GM10847 (cell line): ENCODE results near the gene OLFML3.

ENCODE experiments used
- POLR2A ChIP-seq: IDR thresholded peaks from 2 replicates; pipeline ENCODE4 v1.6.1; 2011; ENCODE audit not compliant: insufficient read length; ENCODE audit errors: extremely low read depth

Gene OLFML3, protein sequence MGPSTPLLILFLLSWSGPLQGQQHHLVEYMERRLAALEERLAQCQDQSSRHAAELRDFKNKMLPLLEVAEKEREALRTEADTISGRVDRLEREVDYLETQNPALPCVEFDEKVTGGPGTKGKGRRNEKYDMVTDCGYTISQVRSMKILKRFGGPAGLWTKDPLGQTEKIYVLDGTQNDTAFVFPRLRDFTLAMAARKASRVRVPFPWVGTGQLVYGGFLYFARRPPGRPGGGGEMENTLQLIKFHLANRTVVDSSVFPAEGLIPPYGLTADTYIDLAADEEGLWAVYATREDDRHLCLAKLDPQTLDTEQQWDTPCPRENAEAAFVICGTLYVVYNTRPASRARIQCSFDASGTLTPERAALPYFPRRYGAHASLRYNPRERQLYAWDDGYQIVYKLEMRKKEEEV

DNA sequence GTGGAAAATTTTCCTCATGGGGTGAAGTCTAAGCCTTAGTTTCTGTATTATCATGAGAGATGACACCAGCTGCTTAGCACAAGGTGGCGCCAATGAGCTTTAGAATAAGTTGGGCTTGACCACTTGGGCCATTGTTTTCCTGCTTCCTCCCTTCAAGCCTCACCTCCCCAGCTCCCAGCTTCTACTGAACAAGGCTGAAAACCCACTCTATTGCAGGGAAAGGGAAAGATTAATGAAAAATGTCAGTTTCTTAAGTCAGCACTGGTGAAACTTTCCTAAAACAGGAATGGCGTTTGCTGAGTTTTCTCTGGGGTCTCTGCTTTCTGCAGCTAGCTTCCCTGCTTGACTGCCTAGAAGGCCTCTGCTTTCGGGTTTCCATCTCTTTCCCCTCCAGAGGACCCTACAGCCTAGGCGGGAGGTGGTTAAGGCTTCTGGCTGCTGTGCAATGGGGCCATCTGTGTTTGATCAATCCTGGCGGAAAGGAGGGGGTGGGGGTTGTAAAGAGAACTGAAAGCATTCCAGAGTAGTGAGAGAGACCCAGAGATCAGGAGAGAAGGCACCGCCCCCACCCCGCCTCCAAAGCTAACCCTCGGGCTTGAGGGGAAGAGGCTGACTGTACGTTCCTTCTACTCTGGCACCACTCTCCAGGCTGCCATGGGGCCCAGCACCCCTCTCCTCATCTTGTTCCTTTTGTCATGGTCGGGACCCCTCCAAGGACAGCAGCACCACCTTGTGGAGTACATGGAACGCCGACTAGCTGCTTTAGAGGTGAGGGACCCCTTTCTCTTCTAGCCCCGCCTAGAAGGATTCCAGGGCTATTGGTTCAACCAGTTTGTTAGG lies at the start of gene OLFML3:
TSS of gene OLFML3 (plus strand) at position 612 of the 840 bp plus-strand sequence. CDS start at position 655, 43 bp downstream.
- no peak for TF ChIP-seq POLR2A

DNA sequence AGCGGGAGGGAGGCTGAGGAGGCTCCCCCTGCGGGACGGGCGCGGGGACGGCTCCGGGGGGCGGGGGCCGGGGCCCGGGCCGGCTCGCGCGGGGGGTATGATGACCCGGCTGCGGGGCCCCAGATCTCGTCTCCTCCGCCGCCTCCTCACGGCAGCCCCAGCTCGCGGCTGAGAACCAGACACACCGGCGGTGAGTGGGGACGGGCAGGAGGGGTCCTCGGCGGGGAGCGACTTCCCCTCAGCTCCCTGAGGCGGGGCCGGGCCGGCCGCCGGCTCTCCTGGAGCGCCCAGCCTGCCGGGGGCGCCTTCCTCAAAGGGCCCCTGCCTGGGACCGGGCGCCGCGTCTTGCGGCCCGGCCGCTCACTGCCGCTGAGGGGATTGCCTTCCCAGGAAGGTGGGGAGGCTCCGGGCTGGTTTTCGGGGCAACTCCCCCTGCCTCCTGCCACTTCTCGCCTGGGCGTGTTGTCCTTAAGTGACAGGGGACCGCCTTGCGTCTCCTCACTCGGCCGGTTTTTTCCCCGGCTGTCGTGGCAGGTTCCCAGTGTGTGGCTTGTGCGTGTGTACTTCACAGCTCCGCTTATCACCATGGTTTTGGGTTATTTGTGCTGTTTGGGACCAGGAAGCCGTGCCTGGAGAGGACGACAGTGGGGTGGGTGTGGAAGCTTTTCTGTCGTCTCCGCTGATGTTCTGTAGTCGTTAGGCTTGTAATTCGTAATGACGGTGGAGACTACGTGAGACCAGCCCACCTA lies 49.4 kb upstream of the OLFML3 start:
- no peak for TF ChIP-seq POLR2A

DNA sequence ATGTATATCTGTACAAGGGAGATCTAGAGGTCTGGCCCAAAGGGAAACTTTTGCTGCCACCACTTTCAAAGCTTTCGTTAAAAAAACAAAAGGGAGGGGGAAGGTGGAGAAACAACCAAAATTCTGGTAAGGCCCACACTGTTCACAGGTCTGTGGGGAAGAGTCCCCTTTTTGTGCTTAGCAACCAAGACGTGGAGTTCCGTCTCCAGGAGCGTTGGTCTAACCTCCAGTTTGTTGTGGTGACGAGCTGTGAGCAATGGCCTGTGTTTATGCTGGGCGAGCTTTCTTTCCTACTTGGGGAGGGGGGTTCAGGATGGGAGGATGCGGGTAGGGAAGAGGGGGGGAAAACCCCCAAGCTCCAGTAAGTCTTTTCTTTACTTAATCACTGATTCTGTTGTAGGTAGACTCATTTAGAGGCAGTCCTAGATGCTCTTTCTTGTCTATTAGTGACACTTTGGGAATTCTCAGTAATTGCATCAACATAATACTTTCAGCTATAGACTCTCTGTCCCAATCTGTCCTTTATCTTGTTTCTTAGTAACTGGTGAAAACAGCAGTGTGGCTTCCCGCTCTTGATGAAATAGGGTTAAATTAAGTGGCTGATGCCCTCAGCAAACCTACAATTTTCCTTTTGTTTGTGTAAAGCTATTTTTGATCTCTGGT lies 48.6 kb upstream of the OLFML3 start:
- TF ChIP-seq POLR2A = no peak

DNA sequence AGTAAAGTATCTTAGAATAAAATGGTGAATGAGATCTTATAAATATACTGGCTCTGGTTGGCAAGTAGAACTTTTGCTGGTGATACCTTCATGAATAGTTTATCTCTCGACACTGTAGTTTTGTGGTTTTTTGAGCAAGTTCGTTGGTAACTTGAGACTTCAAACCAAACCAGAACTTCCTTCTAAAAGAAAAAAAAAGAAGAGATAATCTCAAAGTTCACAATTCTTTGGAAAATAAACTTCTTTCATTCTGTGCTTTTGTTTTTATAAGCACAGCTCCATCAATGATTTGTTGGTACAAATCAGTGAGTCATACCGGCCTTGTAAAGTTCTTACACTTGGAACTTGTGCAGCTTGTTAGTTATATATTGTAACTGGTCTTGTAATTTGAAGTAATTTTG lies 47.8 kb upstream of the OLFML3 start:
- TF ChIP-seq POLR2A = no peak

DNA sequence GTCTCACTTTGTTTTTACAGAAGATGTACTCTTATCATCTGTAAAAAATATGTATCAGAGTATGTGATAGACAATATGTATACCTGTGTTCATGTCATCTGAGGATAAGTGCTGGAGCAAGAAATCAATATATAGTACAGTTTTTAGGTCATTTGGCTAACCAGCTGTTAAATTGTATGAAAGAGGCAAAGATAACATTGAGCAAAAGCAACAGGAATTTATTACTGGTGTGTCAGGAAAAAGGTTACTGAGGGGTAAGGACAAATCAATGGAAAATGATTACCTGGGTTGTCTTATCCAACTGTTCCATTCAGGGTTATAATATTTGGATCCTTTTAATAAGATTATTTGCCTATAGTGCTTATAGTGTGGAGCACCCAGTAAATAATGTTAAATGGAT lies 45.3 kb upstream of the OLFML3 start:
- no peak for TF ChIP-seq POLR2A

DNA sequence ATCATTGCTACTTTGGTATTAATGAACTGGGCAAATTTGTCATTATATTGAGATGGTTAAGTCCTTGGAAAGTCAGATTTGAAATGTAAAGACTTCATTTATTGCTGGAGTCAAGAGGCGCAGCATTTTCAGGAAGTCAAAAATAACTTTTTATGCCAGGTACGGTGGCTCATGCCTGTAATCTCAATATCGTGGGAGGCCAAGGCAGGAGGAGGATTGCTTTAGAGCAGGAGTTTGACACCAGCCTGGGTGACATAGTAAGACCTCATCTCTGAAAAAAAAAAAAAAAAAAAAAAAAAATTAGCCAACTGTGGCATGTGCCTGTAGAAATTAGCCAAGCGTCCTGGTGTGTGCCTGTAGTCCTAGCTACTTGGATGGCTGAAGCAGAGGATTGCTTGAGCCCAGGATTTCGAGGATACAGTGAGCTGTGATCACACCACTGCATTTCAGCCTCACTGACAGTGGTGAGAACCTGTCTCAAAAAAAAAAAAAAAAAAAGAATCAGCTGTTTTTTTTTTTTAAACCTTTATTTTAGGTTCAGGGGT lies 44.7 kb upstream of the OLFML3 start:
- TF ChIP-seq POLR2A = no peak

DNA sequence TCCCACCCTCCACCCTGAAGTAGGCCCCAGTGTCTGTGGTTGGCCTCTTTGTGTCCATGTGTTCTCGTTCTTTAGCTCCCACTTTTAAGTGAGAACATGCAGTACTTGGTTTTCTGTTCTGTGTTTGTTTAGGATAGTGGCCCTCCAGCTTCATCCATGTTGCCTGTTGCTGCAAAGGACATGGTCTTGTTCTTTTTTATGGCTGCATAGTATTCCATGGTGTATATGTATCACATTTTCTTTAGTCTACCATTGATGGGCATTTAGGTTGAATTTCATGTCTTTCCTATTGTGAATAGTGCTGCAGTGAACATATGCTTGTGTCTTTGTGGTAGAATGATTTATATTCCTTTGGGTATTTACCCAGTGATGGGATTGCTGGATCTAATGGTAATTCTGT lies 44.1 kb upstream of the OLFML3 start:
- no peak for TF ChIP-seq POLR2A

DNA sequence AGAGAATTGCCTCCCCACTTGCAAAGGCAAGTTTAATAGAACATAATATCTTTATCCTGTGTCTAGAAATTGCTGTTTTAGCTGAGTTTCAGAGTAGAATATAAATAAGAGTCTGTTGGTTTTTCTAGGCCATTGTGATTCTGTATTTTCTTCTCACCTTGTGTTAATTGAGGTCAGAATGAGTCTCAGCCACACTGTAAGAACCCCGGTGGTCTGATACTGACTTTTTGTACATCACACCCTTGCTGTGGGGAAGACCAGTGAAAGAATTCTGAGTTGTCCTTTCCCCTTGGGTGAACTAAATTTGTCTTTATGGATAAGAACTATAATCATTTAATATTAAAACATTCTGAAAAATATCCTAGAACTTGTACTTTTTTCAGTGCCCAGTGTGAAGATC lies 43.3 kb upstream of the OLFML3 start:
- no peak for TF ChIP-seq POLR2A

DNA sequence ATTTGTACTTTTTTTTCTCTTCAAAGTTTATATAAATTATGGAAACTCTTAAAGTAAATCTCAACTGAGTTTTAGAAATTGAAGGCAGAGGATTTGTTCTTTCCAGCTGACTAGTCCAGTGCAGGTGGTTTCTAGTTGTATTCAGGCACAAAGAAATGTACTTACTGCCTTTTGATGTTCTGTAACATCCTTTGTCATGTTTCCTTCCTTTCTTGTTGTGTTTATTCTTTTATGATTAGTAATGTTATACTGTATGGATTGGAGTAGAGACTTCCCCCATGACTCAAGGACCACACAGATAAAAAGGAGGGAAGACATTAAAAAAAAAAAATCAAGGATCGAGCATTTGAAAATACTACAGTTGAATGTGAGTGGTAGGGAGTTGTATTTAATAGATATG lies 42.1 kb upstream of the OLFML3 start:
- no peak for TF ChIP-seq POLR2A

DNA sequence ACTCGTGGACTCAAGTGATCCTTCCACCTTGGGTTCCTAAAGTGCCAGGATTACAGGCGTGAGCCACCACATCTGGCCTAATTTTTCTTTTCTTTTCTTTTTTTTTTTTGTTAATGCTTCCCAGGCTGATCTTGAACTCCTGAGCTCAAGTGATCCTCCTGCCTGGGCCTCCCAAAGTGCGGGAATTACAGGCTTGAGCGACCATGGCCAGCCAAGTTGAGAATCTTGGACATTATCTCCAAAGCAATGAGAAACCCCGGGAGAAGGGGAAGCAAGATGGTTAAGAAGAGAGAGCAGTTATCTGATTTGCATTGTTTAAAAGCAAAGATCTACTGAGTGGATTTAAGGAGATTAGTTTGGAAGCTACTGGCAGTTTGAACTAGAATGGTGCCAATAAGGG lies 41.1 kb upstream of the OLFML3 start:
- TF ChIP-seq POLR2A = no peak

DNA sequence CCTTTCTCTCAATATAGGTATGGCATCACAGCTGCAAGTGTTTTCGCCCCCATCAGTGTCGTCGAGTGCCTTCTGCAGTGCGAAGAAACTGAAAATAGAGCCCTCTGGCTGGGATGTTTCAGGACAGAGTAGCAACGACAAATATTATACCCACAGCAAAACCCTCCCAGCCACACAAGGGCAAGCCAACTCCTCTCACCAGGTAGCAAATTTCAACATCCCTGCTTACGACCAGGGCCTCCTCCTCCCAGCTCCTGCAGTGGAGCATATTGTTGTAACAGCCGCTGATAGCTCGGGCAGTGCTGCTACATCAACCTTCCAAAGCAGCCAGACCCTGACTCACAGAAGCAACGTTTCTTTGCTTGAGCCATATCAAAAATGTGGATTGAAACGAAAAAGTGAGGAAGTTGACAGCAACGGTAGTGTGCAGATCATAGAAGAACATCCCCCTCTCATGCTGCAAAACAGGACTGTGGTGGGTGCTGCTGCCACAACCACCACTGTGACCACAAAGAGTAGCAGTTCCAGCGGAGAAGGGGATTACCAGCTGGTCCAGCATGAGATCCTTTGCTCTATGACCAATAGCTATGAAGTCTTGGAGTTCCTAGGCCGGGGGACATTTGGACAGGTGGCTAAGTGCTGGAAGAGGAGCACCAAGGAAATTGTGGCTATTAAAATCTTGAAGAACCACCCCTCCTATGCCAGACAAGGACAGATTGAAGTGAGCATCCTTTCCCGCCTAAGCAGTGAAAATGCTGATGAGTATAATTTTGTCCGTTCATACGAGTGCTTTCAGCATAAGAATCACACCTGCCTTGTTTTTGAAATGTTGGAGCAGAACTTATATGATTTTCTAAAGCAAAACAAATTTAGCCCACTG lies 38.7 kb upstream of the OLFML3 start:
- TF ChIP-seq POLR2A = no peak

DNA sequence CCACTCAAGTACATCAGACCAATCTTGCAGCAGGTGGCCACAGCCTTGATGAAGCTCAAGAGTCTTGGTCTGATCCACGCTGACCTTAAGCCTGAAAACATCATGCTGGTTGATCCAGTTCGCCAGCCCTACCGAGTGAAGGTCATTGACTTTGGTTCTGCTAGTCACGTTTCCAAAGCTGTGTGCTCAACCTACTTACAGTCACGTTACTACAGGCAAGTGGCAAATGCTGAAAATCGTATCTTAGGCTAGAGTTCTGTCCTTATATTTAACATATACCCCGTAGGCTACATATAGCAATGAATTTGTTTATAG lies 38.1 kb upstream of the OLFML3 start:
- TF ChIP-seq POLR2A = no peak

DNA sequence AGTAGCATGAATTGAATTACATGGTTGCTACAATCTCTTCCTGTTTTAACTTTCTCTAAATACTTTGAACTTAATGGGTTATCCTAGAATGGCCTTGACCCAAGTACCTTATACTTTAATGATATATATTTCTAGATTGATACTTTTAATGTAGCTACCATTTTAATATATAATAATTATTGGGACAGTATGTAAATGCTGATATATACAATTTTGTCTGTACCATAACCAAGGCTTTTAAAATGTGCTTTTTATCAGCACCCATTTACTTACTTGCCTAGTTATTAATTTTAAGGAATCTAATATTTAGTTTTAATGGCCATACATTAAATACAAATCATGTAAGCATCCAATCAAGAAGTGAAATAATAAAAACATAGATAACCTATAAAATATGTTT lies 36.7 kb upstream of the OLFML3 start:
- no peak for TF ChIP-seq POLR2A
